ENCODE results near the gene TPRG1L.

DNA sequence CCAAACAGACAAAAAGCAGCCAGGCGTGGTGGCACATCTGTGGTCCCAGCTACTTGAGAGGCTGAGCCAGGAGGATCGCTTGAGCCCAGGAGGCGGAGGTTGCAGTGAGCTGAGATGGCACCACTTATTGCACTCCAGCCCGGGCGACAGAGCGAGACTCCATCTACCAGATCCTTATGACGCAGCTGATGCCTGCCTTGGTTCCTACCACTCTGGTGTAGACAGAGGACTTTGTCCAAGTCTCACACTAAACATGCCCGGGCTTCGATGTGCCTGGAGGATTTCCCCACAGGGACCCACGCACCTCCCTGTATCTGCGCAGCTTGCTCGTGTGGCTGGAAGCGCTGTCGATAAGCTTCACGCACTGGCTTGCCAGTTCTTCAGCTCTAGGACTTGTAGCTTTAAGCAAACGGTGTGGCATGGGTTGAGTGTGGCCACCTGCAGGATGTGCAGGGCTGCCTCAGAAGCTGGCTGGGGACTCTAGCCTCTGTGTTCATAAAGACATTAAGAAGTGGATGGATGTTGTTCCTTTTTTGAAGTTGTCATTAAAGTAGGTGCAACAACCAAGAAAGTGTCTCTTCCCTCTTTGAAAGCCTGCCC lies 4.8 kb downstream of the TPRG1L start:
- TF ChIP-seq, protein P1, sequence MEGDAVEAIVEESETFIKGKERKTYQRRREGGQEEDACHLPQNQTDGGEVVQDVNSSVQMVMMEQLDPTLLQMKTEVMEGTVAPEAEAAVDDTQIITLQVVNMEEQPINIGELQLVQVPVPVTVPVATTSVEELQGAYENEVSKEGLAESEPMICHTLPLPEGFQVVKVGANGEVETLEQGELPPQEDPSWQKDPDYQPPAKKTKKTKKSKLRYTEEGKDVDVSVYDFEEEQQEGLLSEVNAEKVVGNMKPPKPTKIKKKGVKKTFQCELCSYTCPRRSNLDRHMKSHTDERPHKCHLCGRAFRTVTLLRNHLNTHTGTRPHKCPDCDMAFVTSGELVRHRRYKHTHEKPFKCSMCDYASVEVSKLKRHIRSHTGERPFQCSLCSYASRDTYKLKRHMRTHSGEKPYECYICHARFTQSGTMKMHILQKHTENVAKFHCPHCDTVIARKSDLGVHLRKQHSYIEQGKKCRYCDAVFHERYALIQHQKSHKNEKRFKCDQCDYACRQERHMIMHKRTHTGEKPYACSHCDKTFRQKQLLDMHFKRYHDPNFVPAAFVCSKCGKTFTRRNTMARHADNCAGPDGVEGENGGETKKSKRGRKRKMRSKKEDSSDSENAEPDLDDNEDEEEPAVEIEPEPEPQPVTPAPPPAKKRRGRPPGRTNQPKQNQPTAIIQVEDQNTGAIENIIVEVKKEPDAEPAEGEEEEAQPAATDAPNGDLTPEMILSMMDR (IDR thresholded peaks at IDR 0.05) = no peak
- no peak for TF ChIP-seq POLR2A (IDR thresholded peaks at IDR 0.05)

Measured in esophagus squamous epithelium (tissue), 4 donors.